ENCODE measurements around the gene PODXL2. TPM values are rescaled to one million over a fixed set of nuclear protein-coding genes. Genes with fewer than 3 reads are reported as not detected.

The PODXL2 gene
- total RNA-seq, 1 donor from 2014 or later = 16.8 TPM

DNA sequence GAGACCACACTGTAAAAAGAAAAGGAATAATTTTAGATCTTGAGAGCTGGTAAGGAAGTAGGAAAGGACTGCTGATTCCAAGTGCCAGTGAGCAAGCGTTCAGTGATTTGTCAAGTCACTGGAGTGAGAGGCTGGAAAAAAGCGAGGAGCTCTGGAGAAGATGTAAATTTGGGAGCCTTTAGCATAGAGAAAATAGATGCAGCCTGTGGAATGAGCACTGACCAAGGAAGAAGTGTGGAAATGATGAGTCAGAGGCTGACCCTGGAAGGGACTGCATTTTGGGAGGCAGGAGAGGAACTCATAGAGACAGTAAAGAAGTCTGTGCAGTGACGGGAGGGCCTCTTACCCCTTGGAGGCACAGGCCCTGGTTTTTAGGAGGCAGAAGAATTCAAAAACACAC is 26.7 kb downstream of the PODXL2 start:
- no peak for DNase-seq (ENCODE audit: low spot score)

DNA sequence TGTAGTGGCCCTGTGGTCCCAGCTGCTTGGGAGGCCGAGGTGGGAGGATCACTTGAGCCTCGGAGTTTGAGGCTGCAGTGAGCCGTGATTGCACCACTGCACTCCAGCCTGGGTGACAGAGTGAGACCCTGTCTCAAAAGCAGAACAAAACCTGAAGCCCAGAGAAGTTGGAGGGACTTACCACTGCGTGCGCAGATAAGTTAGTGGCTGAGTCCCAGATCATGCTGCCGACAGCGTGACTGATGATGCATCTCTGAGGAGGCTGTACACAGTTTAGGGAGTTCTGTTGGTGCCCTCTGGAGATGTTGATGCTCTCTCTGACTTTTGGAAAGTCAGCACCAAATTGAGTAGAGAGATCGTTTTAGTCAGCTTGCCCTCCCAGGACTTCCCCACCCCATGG is 27.9 kb downstream of the PODXL2 start:
- DNase-seq (ENCODE audit: low spot score) = no peak

DNA sequence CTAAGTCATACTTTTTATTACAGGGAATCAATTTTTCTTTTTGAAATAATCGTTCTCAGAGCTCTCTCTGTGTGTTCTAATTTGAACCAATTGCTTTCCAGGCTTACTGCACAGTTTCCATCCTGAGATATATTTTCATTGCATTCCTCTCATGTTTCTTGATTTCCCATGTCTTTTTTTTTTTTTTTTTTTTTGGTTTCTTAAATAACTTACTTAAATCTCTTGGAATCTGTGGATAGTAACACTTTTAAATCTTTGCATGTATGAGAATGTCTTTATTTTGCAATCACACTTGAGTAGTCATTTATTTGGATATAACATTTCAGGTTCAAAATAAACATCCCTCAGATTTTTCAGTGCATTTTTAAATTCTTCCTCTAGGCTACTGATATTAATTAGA is 29.2 kb downstream of the PODXL2 start:
- no peak for DNase-seq (ENCODE audit: low spot score)

DNA sequence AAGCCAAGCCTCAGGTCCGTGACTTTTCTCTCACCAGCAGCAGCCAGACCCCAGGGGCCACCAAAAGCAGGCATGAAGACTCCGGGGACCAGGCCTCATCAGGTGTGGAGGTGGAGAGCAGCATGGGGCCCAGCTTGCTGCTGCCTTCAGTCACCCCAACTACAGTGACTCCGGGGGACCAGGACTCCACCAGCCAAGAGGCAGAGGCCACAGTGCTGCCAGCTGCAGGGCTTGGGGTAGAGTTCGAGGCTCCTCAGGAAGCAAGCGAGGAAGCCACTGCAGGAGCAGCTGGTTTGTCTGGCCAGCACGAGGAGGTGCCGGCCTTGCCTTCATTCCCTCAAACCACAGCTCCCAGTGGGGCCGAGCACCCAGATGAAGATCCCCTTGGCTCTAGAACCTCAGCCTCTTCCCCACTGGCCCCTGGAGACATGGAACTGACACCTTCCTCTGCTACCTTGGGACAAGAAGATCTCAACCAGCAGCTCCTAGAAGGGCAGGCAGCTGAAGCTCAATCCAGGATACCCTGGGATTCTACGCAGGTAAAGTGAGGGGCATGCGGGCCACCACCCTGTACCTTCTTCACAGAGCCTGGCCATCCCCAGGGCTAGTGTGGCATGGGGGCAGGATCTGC is 31.8 kb downstream of the PODXL2 start:
- DNase-seq (ENCODE audit: low spot score) = no peak

DNA sequence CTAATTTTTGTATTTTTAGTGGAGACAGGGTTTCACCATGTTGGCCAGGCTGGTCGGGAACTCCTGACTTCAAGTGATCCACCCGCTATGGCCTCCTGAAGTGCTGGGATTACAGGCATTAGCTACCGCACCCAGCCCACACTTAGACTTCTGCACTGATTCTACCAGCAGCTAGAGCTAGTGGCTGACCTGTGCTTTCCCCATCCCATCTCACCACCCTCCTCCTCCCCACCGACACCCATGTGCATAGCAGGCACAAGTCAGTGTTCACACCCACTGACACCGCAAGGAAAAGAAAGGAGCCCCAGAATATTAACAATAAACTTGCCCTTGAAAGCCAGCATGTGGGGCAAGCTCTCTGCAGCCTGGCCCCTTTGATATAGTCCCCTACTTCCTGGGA is 32.6 kb downstream of the PODXL2 start:
- DNase-seq (ENCODE audit: low spot score) = no peak

DNA sequence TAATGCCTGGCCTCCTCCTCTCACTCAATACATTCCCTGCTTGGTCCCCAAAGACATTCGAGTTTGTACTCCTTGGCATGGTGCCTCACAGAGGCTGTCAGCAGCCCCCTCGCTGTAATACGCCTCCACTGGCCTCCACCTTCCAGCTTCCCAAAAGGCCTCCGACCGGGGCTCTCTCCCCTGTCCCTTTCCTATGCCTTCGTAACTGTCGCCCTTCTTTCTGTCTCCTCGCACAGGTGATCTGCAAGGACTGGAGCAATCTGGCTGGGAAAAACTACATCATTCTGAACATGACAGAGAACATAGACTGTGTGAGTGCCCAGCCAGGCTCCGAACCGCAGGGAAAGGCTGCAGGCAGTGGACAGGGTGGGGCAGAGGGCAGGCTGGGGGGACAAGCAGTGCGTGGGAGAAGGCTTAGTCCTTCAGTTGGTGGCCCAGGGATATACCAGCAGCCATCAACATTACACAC is 33.0 kb downstream of the PODXL2 start:
- no peak for DNase-seq (ENCODE audit: low spot score)

DNA sequence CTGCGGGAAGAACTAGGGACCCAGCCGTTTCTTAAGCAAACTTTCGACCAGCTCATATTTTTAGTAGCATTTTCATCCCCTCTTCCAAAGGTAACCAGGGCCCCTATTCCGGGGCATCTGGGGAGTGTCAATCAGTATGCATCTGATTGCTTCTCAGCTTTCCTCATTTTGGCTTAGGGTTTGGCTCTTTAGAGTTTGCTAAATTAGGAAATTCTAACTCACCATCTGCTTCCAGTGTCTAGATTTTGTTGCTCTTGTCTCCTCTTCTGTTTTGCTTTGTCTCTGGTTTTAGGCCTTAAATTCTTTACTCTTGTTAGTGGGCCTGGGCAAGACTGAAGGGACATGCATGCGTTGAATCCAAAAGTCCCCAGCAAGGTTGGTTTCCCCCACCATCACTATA is 34.2 kb downstream of the PODXL2 start:
- DNase-seq (ENCODE audit: low spot score) = no peak

DNA sequence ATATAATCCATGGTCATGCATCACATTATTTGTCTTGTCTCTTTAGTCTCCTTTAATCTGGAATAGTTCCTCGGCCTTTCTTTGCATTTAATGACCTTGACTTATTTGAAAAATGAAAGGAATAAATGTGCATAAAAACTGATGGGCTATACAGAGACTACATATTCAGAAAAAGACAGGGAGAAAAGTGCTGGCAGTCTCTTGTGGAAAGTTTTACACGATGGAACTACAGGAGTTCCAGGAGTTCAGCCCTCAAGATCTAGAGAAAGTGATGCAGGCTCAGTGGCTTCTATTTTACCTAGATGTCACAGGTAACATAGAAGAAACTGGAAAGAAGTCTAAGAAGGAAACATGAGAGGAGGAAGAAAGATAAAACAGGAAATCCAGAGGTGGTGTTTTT is 36.2 kb downstream of the PODXL2 start:
- no peak for DNase-seq (ENCODE audit: low spot score)

DNA sequence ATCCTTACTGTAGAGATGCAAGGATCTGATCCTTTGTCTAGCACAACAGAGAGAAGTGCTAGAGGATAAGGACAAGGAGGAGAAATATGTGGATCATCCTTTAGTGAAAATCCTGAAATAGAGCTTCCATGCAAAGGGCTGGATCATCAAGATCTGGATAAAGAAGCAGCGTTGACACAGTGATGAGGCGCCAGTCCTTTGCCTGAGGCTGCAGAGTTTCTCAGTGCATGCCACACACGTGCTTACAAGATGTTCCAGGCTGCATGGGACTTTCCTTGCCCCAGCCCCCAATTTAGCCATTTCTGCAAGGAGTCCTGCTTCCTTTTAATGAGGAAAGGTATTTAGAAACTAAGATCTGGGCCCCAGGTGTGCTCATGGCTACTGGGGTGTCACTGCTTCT is 36.6 kb downstream of the PODXL2 start:
- no peak for DNase-seq (ENCODE audit: low spot score)

DNA sequence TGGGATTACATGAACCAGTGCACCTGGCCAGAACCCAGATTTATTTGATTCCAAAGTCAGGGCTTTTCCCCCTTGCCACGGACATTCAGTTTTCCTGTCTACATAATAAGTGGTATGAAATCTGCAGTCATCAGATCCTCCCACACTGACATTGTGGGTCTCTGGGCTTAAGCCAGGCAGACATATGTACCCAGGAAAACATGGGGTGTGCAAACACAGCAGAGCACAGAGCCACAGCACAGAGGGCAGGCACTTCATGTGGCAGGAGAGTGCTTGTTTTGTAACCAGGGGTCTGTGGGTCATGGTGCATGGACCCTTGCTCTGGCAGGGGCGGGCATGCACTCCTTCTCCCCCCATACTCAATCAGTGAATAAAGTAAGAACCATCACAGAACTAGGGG is 37.7 kb downstream of the PODXL2 start:
- no peak for DNase-seq (ENCODE audit: low spot score)

DNA sequence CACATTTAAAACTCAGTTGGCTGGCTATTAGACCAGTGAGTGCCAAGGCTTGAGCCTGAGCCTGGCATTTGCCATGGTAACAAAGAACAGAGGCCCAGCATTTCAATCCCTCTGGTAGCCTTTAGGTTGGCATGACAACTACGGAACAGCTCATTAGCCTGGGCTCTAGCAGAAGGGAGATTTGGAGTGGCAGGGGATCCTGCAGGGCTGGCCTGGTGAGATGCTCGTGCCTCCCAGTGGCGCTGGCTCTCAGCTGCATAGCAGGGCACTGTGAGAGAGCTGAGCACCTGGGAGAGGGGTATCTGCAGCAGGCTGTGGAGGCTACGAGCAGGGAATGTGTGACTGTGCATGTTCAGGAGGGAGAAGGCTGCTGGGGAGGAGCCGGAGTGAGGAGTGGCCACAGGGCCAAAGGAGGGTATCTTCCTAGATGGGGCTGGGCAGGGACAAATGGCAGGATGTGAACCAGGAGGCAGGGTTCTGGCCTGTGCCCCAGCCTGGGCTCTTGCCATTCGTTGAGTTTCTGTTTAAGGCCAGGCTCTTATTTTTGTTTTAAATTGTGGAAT is 38.2 kb downstream of the PODXL2 start:
- DNase-seq (ENCODE audit: low spot score) = no peak

DNA sequence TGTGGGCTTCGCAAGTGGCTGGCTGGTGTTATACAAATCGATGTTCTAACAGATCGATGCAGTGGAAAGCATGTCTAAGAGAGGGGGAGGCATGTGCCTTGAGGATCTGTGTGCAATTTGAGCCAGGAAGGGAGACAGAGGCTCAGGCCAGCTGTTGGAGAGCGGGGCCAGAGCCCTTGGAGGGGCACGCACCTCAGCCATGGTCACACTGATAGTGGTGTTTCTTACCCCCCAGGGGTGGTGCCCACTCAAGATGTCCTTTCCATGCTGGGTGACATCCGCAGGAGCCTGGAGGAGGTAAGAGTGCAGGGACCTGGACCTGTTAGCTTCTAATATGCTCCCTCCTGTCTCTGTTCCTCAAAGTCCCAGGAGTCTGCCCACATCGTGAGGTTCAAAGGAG is 39.9 kb downstream of the PODXL2 start:
- DNase-seq (ENCODE audit: low spot score) = no peak

DNA sequence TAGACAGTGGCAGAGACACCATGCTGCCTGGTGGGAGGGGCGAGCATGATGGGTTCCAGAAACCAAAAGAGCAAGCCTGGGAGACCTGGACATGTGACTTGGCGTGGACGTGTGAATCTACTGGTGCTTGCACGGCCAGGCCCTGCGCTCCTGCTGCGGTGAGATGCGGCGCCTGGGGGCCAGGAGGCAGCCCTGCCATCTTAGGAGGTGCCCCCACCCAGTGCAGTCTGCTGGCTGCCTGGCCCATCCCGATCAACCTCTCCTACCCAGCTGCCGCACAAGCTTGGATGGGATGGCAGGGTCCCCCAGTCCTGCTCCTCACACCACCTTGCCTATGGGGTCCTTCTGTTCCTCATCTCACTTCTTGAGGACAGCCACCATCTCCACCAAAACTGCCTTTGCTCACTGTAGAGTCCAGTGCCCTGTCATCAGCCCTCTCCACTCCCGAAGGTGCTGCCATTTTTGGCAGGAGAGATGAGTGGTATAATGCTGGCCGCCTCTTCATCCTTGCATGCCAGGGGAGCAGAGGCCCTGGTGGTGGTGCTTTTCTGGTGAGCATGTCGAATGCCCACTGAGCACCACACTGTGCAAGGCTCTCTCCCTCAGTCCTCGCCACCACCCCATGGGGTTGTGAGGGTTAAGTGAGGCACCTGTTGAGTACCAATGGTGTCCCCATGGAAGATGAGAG is 40.7 kb downstream of the PODXL2 start:
- DNase-seq (ENCODE audit: low spot score) = no peak

DNA sequence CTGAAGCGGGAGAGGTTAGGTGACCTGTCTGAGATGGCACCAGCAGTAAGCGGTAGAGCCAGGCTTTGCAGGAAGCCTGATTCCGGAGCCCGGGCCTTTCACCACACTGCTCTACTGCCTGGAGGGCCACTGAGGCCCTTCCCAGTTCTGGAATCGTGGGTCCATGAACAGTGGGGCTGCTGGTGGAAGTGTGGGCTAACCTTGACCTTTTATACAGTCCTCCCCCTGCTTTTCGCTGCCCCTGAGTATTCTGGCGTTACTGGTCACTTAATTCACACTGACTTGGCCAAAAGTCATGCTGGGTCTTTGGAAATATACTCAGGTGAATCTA is 41.2 kb downstream of the PODXL2 start:
- DNase-seq (ENCODE audit: low spot score) = no peak

DNA sequence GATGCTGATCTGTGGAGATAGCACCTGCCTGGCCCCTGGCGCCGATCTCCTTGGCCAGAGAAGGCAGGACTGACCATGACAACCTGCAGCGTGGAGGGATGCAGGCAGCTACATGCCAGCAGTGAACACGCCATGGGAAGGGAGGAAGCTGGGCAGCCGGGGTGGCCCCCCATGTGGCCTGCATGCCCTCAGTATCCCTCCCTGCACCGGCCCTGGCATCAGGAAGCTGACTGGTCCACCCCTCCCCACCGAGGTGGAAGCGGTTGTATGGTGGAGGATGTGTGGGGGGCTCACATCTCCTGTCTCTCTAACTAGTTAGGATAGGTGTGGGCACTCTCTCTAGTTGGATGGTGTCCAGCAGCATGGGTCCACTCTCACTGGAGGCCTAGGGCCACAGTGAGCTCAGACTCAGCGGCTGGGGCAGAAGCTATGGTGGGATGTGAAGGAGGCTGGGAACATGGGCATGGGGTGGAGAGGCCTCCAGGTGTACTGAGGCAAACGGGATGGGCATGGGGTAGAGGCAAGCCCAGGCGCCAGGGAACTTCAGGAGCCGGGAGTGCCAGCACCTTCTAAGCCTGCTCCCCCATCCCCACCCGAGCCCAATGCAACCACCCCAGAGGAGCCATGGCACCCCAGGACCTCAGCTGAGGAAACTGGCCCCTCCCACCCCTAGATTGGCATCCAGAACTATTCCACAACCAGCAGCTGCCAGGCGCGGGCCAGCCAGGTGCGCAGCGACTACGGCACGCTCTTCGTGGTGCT is 42.0 kb downstream of the PODXL2 start:
- DNase-seq (ENCODE audit: low spot score) = no peak

DNA sequence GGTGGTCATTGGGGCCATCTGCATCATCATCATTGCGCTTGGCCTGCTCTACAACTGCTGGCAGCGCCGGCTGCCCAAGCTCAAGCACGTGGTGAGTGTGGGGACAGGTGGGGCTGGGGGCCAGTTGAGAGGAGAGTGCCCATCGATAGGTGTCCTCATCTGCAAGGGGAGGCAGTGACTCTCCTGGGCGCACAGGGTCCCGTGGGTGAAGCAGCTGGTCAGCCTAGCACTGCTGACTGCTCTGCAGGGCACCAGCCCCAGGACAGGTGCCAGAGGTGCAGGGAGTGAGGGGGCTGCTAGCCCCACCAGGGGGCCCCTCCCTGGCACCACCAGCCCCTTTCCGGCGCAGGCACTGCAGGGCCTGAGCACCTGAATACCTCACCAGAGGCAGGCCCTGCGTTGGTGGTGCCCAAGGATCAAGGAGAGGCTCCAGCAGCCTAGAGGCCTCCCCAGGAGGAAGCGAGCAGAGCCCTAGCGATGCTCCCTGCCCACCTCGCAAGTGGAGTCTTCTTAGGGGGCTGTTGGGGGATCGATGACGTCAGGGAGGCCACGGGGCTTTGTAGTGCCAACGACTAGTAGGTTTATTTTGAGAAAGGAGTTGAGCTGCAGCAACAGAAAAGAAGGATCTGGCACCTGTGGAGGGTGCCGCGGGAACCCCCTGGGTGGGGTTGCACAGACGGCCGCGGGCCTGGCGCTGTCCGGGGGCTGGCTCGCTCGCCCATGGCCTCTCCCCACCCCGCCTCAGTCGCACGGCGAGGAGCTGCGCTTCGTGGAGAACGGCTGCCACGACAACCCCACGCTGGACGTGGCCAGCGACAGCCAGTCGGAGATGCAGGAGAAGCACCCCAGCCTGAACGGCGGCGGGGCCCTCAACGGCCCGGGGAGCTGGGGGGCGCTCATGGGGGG is 42.8 kb downstream of the PODXL2 start:
- DNase-seq (ENCODE audit: low spot score) = no peak

DNA sequence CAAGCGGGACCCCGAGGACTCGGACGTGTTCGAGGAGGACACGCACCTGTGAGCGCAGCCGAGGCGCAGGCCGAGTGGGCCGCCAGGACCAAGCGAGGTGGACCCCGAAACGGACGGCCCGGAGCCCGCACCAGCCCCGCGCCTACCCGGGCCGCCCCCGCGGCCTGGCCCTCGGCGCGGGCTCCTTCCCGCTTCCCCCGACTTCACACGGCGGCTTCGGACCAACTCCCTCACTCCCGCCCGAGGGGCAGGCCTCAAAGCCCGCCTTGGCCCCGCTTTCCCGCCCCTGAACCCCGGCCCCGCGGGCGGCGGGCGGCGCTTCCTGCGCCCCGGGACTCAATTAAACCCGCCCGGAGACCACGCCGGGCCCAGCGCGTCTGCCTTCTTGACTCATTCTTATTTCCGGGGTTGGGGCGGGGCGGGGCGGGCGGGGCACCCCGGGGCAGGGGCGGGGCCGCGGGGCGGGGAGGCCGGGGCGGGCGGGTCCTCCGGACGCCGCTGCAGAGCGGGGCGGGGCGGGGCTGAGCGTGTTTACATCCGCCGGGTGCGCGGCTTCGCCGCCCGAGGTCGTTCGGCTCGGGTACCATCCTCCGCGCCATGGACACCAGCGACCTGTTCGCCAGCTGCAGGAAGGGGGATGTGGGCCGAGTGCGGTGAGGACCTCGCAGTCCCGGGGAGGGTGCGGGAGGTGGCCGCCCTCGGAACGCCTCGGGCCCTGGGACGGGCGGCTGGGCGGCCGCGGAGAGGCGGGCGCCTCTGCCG is 43.6 kb downstream of the PODXL2 start, which contains the start of gene ABTB1:
Gene ABTB1, plus strand, starts transcription at position 524 of the 762 bp plus-strand sequence. Its CDS starts 74 bp downstream, at position 598.
- DNase-seq (ENCODE audit: low spot score) = peak; percentile 84

DNA sequence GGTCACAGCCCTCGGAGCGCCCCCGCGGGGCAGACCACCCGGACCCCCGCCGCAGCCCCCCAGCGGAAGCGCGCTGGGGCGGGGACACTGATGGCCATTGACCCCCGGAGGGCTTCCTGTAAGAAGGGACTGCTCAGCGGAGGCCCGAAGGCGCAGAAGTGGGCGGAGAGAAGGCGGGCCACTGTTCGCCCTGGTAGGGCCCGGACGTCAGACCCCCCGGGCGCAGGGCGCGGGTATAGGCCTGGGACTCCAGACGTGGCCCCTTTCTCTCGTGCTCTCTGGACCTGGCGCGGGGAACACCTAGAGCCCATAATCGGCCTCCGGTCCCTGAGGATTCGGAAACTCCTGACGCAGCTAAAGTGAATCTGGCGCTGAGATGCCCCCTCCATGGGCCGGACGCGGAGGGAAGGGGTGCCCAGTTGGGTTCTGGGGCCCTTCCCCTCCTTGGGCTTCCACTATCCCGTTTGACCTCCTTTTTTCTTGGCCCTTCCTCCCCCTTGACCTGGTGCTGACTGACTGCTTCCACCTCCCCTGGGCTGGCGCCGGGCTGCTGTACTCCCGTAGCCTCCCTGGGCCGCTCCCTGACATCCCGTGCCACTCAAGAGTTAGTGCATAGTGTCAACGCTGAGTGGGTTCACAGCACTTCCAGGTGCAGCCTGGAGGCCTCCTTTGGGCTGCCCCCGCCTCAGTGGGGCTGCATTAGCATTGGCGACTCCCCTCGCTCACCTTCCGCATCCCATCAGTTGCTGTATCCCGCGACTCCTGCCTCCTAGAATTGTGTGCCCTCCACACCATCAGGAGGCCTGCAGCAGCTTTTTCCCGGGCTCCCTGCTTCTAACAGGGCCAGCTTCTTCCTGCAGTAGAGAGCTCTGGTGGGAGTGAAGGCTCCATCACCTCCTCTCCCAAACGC is 44.5 kb downstream of the PODXL2 start:
- no peak for DNase-seq (ENCODE audit: low spot score)

DNA sequence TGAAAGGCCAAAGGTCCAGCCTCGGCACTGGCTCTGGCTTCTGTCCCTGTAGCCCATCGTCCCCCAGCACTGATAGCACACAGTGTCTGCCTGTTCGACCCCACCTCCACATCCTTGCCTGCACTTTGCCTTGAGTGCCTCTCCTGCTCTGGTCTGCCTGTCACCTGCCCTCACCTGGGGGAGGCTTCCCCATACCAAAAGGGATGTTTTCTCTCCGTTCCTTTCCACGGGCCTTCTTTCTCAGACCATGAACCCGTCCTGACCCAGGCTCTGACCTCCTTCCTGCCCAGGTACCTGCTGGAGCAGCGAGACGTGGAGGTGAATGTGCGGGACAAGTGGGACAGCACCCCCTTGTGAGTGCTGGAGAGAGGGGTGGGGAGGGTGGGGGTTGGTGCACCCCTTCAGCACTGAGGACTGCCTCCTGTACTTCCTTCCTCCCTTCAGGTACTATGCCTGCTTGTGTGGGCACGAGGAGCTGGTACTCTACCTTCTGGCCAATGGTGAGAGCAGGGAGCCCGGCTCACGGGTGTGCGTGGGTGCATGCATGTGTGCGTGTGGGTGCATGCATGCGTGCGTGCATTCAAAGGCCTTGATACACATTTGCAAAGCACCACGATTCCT is 45.2 kb downstream of the PODXL2 start:
- no peak for DNase-seq (ENCODE audit: low spot score)

Data from mucosa of gallbladder (tissue), 1 donor.